ENCODE measurements around the gene USP34. TPM values are rescaled to one million over a fixed set of nuclear protein-coding genes. Genes with fewer than 3 reads are reported as not detected.

The USP34 gene
- total and polyA plus RNA-seq, 2 donors (not counting 1 experiment from before 2014, with no cell fraction given): 52.4 to 129 TPM

DNA sequence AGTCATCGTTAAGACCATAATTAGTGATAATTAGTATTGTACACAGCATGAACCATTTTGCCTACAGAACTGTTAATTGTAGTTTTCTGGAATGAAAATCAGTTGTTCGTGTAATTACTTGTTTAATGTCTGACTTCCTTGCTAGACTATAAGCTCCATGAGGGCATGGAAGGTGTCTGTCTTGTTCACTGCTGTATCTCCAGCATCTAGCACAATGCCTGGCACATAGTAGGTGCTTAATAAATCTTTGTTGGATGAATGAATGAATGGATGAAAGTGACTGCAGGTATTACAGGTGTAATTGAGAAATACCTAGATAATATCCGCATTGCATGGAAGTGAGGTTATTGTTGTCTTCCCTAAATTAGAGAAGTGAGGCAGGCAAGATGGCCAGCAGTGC lies 287.1 kb downstream of the USP34 start:
- Histone ChIP-seq H3K4me2 (ENCODE audit: extremely low read depth, insufficient read depth, low read length) (no peak overlapping the region), H3K79me2 (ENCODE audit: control insufficient read depth, insufficient read depth, low read length) (peaks cover 18% of the 10 kb centered on the region), H3K9me3 (ENCODE audit: control insufficient read depth, insufficient read depth, low read depth, low read length) (no peaks in the 10 kb centered on the region), H3K27me3 (ENCODE audit: control insufficient read depth, insufficient read depth, low read length) (no peaks in the 10 kb centered on the region), H3K27ac (ENCODE audit: insufficient read depth, low read length) (no peak overlapping the region), H3K4me3 (replicated peaks in 1 of 4; ENCODE audit: control extremely low read depth in 1 of 4, insufficient read depth in 1 of 4, low read depth in 3 of 4, low read length in 4 of 4) (no peak overlapping the region), H2AFZ (ENCODE audit: low read length) (no peak overlapping the region), H4K20me1 (ENCODE audit: control insufficient read depth, extremely low read depth, insufficient read depth, low read length) (no peaks in the 10 kb centered on the region), H3K4me1 (ENCODE audit: control insufficient read depth, extremely low read depth, insufficient read depth, low read length) (peaks cover 19% of the 10 kb centered on the region), H3K9ac (ENCODE audit: insufficient read depth, low read length) (no peak overlapping the region), H3K36me3 (ENCODE audit: control insufficient read depth, insufficient read depth, low read length) (peaks cover 26% of the 10 kb centered on the region)
- DNase-seq (ENCODE audit: low read depth in 2 of 2): no peak
- no peak for TF ChIP-seq EZH2 (IDR thresholded peaks at IDR 0.05; ENCODE audit: low read length, missing control alignments)
- TF ChIP-seq, protein P1, sequence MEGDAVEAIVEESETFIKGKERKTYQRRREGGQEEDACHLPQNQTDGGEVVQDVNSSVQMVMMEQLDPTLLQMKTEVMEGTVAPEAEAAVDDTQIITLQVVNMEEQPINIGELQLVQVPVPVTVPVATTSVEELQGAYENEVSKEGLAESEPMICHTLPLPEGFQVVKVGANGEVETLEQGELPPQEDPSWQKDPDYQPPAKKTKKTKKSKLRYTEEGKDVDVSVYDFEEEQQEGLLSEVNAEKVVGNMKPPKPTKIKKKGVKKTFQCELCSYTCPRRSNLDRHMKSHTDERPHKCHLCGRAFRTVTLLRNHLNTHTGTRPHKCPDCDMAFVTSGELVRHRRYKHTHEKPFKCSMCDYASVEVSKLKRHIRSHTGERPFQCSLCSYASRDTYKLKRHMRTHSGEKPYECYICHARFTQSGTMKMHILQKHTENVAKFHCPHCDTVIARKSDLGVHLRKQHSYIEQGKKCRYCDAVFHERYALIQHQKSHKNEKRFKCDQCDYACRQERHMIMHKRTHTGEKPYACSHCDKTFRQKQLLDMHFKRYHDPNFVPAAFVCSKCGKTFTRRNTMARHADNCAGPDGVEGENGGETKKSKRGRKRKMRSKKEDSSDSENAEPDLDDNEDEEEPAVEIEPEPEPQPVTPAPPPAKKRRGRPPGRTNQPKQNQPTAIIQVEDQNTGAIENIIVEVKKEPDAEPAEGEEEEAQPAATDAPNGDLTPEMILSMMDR (conservative IDR thresholded peaks at IDR 0.05 in 1 of 2, IDR thresholded peaks at IDR 0.05 in 1 of 2; ENCODE audit: low read depth in 1 of 2, low read length in 2 of 2): no peak

DNA sequence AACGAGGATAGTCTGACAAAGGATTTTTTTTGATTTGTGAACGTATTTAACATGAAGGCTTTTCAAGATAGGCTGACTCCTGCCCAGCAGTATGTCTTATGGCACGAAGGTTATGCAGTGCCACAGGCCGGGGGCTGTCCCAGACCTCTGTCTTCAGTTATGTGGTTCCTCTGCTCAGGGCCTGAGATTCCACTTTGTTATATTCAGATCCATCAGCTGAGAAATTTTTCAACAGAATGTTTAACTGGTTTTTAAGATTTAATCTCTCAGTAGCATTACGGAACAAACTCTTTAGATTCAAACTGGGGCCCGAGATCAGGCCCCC lies 288.9 kb downstream of the USP34 start:
- H3K36me3 ChIP-seq (ENCODE audit: control insufficient read depth, insufficient read depth, low read length): peaks cover 20% of the 10 kb centered on the region
- no peaks in the 10 kb centered on the region for H3K27me3 ChIP-seq (ENCODE audit: control insufficient read depth, insufficient read depth, low read length)
- no peak overlapping the region for H3K4me2 ChIP-seq (ENCODE audit: extremely low read depth, insufficient read depth, low read length)
- H4K20me1 ChIP-seq (ENCODE audit: control insufficient read depth, extremely low read depth, insufficient read depth, low read length): no peaks in the 10 kb centered on the region
- no peak overlapping the region for H3K27ac ChIP-seq (ENCODE audit: insufficient read depth, low read length)
- TF ChIP-seq EZH2 (IDR thresholded peaks at IDR 0.05; ENCODE audit: low read length, missing control alignments): no peak
- TF ChIP-seq, protein P1 (conservative IDR thresholded peaks at IDR 0.05 in 1 of 2, IDR thresholded peaks at IDR 0.05 in 1 of 2; ENCODE audit: low read depth in 1 of 2, low read length in 2 of 2): no peak
- peaks cover 28% of the 10 kb centered on the region for H3K4me1 ChIP-seq (ENCODE audit: control insufficient read depth, extremely low read depth, insufficient read depth, low read length)
- DNase-seq (ENCODE audit: low read depth in 2 of 2): no peak
- peaks cover 27% of the 10 kb centered on the region for H3K79me2 ChIP-seq (ENCODE audit: control insufficient read depth, insufficient read depth, low read length)
- no peak overlapping the region for H2AFZ ChIP-seq (ENCODE audit: low read length)
- H3K4me3 ChIP-seq (replicated peaks in 1 of 4; ENCODE audit: control extremely low read depth in 1 of 4, insufficient read depth in 1 of 4, low read depth in 3 of 4, low read length in 4 of 4): no peak overlapping the region
- H3K9me3 ChIP-seq (ENCODE audit: control insufficient read depth, insufficient read depth, low read depth, low read length): no peaks in the 10 kb centered on the region
- no peak overlapping the region for H3K9ac ChIP-seq (ENCODE audit: insufficient read depth, low read length)

DNA sequence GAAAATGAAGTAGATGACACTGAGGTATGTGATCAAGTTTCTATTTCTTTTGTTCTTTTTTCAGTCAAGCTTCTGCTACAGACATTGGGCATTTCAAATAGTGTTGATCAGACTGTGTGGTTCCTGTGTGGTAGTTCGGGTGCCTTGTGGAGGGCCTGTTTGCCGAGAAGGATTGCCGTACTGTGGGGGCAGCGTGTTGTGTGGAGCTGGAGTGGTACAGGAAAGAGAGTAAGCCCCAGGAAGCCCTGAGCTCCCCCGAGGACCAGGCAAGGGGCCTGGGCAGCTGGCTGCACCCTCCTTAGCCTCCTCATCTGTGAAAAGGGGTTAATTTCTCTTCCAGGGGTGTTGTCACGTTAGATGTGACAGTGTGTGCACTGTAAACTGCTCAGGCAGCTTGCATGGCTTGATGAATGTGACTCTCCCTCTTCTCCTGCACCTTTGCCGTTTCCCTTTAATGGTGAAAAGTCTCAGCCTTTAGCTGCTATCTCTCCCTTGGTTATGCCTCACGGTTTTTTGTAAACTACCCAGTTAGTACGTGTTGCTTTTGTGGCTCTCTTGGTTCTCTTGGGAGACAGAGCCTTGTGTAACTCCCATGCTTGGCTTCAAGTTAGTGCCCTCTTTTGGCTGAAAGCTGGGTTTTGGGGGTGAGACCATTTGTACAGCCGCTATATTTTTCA lies 289.4 kb downstream of the USP34 start:
- peaks cover 19% of the 10 kb centered on the region for H3K36me3 ChIP-seq (ENCODE audit: control insufficient read depth, insufficient read depth, low read length)
- peak overlapping the region in 1 of 4 experiments; percentile 29 for H3K4me3 ChIP-seq (replicated peaks in 1 of 4; ENCODE audit: control extremely low read depth in 1 of 4, insufficient read depth in 1 of 4, low read depth in 3 of 4, low read length in 4 of 4)
- peak overlapping the region; percentile 54 for H3K4me2 ChIP-seq (ENCODE audit: extremely low read depth, insufficient read depth, low read length)

More for the DNA sequence above, 289.4 kb downstream of the USP34 start:
- Histone ChIP-seq H2AFZ (ENCODE audit: low read length) (no peak overlapping the region), H3K27me3 (ENCODE audit: control insufficient read depth, insufficient read depth, low read length) (no peaks in the 10 kb centered on the region), H3K27ac (ENCODE audit: insufficient read depth, low read length) (no peak overlapping the region), H3K4me1 (ENCODE audit: control insufficient read depth, extremely low read depth, insufficient read depth, low read length) (peaks cover 28% of the 10 kb centered on the region), H3K79me2 (ENCODE audit: control insufficient read depth, insufficient read depth, low read length) (peaks cover 27% of the 10 kb centered on the region), H3K9ac (ENCODE audit: insufficient read depth, low read length) (no peak overlapping the region), H3K9me3 (ENCODE audit: control insufficient read depth, insufficient read depth, low read depth, low read length) (no peaks in the 10 kb centered on the region), H4K20me1 (ENCODE audit: control insufficient read depth, extremely low read depth, insufficient read depth, low read length) (no peaks in the 10 kb centered on the region)
- no peak for DNase-seq (ENCODE audit: low read depth in 2 of 2)
- TF ChIP-seq, protein P1 (conservative IDR thresholded peaks at IDR 0.05 in 1 of 2, IDR thresholded peaks at IDR 0.05 in 1 of 2; ENCODE audit: low read depth in 1 of 2, low read length in 2 of 2): no peak
- no peak for TF ChIP-seq EZH2 (IDR thresholded peaks at IDR 0.05; ENCODE audit: low read length, missing control alignments)
